Urothelium cell line (cell line): ENCODE results near the gene SLC25A51.
A peak's percentile ranks its signal among the peaks of the same experiment; 100 is the strongest.

Experiments used
- DNase-seq: peaks from one replicate; pipeline ENCODE4 v3.0.0; 2011; ENCODE audit warnings: low spot score, mixed read lengths
- FAIRE-seq: peaks from 2 replicates; lab custom pipeline; 2011; peaks lifted over from hg19 to GRCh38; lab: Jason Lieb, UNC

Gene SLC25A51, protein sequence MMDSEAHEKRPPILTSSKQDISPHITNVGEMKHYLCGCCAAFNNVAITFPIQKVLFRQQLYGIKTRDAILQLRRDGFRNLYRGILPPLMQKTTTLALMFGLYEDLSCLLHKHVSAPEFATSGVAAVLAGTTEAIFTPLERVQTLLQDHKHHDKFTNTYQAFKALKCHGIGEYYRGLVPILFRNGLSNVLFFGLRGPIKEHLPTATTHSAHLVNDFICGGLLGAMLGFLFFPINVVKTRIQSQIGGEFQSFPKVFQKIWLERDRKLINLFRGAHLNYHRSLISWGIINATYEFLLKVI

DNA sequence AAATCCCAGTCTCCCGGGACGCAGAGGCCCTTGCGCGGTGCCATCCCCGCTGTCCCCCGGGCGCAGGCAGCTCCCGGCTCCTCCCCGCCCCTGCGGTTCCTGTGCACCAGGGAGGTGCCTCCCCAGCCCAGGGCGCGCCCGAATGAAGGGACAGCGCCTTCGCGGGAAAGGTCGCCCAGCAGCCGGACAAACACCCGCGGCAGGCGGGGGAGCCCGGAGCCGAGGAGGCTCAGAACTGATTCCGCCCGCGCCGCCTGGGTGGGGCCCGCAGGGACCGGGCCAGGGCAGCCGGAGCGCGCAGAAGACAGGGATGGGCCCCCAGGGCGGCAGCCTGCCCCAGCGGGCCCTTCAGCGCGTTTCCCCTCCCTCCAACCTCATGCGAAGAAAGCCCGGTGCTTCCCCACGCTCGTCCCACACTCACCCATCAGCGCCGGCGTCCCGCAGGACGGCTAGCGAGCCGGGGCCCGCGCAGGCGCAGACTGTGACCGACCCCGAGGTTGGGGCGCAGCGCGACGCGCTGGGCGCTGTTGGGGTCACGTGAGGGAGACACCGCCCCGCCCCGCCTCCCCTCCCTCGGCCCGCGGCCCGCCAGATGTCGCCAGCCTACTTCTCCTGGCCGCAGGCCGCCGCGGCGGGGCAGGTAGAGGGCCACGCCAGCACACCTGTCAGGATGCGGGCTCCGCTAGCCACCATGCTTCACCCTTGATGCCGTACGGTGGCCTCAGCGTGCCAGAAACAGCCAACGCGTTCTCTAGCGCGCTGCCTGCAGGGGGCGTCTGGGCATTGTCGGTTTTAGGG, at the start of gene SLC25A51:
TSS of gene SLC25A51 (minus strand) at position 481 of the 798 bp plus-strand sequence. CDS start 15,577 bp downstream, outside the sequence.
- DNase-seq, result peak; percentile 93
- FAIRE-seq, result peak; percentile 73

DNA sequence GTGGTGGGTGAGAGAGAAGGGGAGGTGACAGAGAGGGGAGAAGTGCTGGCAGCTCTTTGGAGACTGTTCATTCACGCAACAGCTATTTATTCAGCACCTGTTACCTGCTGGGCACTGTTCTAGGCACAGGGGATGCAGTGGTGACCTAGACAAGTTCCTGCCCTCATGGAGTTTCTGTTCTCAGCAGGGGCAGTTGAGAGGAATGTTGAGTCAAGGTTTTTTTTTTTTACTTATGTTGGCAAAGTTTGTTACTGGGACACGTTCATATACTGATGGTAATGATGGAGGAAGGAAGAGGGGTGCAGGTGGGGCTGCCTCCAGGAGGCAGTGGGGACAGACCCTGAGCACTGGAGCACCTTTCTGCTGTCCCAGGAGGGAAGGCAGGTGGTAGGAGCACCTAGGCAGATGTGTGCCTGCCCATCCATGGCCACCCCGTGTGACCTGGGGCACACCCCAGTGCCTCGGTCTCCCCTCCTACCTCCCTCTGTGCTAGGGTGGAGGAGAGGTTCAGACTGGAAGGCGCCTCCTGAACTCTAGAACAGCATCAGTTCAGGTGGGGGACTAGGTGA, 49.4 kb upstream of the SLC25A51 start:
- DNase-seq (no peak), FAIRE-seq (no peak)

DNA sequence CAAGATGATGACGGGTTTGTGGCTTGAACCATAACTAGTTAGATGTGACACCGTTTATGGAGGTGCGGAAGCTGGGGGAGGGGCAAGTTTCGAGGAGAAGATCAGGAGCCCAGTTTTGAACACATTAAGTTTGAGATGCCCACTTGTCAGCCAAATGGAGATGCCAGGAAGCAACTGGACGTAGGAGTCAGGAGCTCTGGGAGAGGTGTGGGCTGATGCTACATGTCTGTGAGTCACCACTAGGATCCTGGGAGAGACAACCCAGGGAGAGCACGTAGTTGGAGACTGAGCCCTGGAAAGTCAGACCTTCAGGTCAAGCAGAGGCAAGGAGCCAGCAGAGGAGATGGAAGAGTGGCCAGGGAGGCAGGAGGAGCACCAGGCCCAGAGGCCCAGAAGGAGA, 48.8 kb upstream of the SLC25A51 start:
- FAIRE-seq (no peak), DNase-seq (no peak)

DNA sequence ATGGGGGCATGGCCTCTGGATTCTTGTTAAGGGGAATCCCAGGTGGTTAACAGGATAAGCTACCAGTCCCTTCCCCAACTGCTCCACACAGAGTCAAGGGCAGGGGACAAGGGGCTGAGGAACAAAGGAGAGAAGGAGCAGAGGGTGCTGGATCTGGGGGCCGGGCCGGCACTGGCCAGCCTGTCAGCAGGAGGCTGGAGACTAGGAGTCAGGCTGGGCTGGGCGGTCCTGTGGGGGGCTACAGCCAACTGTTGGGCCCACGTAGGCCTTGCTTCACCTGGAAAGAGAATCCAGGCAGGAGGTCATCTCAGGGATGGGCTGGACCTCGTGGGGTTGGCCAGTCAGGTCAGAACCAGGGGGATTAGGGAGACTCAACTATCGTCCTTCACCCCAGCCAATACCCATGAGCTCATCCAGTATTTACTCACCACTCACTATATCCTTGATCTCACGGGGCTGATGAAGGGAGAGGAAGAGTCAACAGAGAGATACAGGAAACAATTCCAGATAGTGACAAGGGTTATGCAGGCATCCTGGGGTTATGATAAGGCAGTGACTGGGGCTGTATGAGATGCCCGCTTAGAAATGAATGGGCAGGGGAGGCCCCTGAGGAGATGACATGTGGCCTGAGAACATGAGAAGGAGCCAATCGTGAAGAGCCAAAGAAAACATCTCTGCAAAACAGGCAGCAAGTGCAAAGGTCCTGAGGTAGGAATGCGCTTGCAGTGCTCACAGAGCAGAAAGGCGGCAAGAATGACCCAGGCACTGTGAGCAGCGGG, 47.9 kb upstream of the SLC25A51 start:
- DNase-seq (no peak), FAIRE-seq (no peak)

DNA sequence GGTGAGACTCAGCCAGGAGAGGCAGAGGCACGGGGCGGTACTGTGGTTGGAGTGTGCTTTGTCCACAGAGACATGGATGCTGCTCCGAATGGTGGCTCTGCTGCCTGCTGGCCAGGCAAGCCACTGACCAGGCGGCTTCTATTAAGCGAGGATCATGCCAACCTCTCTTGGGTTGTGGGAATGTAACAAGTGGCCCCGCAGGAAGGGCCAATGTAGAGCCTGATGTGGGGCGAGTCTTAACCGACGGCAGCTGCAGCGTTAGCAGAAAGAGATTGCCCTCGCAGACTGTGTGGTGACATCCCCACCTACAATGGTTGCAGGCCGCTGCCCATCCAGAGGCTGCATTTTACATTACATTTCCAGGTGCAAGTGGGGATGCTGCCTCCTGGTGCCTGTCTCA, 46.6 kb upstream of the SLC25A51 start:
- no peak for FAIRE-seq
- DNase-seq, result no peak

DNA sequence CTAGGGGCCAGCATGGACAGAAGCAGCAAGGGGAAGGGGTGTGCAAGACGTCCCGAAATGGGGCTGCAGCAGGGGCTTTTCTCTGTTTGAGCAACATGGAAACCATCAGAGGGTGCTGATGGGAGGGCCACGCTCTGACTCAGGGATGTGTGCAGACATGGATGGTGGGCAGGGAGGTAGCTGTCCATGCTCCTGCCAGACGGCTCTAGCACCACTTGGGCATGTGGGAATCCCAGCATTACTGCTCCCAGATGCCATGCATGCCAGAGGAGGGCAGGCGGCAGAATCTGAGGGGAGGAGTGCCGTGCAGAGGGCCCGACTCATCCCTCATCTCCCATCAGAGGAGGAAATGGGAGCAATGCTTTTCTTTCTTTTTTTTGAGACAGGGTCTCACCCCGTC, 45.6 kb upstream of the SLC25A51 start:
- FAIRE-seq, result no peak
- DNase-seq, result peak; percentile 65

DNA sequence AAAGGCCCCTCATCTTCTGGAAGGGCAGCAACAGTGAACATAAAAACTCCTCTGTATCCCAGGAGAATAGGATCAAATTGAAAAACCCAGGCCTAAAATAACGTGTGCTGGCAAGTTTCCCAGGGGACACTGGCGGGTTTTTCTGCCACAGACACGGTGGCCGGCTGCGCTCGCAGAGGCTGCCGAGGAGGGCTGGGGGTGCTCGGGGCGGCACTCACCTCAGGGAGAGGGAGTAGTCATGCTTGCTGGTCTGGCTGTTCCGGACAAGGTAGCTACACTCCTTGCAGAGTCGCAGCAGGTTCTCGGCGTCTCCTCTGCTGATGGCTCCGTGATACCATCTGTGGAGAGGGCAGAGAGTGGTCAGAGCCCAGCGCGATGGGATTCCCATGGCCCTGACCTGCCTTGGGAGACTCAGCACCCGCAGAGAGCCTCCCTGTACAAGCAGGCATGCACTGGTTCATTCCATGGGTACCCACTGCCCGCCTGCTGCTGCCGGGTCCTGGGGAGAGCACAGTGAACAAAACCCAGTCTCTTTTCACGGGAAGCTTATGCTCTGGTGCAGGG, 44.6 kb upstream of the SLC25A51 start:
- DNase-seq (no peak), FAIRE-seq (no peak)

DNA sequence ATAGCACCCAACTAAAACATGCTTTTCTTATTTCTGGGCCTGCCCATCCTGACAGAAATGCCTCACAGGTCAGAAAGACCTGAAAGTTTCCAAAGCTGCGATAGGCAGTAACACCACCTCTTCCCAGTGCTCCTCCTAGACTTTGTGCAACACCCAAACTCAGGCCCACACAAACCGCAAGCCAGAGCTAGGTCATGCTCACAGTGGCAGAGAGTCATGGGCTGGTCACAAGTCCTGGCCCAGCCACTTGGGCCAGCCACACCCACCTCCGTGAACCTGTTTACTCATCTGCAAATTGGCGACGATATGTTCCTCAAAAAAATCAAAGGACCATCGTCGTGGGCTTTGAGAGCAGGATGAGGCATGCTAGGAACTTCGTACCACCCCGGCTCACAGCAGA, 44.0 kb upstream of the SLC25A51 start:
- FAIRE-seq (peak; percentile 55), DNase-seq (no peak)

DNA sequence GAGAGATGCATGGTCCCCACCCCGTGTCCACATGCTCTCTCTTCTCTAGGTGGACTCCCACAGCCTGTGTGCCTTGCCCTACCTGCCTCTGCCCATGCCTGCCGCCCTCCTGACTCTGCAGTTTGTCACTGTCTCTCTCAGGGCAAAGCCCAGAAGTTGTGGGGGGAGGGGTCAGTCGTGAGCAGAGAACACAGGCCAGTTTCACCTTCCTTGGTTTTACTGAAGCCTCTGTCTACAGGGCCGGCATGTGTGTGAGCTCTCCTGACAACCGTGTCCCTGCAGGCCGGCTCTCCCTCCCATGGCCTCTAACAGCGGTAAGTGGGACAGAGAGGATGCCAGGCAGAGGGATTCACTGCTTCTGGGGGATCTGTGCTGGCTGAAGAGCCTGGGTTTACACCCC, 43.5 kb upstream of the SLC25A51 start:
- DNase-seq, result no peak
- no peak for FAIRE-seq

DNA sequence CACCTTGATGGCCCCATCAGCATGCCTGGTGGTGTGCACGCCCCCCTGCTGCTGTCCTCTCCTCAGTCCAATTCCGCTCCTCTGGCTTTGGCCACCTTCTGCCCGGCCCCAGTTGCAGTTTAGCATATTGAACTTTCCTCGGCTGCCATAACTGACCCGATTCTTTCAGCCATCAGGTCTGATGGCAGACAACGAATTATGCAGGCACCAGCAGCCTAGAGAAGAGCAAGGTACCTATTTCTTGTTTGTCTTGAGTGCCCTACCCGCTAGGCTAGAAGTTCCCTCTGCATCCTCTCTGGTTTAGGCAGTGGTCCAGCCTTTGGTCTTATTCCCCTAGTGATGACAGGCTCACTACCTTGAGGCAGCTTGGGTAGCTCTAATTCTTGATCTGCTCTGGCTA, 43.0 kb upstream of the SLC25A51 start:
- DNase-seq (no peak), FAIRE-seq (peak; percentile 44)

DNA sequence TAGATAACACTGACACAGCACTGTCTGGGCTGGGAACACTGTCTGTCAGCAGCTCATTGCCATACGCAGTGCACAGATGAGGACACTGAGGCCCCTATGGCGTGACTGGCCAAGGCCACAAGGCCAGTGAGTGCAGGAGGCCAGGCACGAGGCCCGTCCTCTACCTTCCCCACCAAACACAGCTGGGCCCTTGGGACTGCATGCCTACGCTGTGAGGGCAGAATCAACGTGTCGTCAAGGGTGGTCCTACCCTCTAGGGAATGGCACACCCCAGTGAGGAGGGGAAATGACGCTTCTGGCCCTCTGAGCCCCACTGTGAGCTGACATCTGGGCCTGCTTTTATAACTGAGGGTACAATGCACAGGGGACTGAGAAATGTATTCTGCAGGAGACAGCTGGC, 42.1 kb upstream of the SLC25A51 start:
- DNase-seq (no peak), FAIRE-seq (no peak)

DNA sequence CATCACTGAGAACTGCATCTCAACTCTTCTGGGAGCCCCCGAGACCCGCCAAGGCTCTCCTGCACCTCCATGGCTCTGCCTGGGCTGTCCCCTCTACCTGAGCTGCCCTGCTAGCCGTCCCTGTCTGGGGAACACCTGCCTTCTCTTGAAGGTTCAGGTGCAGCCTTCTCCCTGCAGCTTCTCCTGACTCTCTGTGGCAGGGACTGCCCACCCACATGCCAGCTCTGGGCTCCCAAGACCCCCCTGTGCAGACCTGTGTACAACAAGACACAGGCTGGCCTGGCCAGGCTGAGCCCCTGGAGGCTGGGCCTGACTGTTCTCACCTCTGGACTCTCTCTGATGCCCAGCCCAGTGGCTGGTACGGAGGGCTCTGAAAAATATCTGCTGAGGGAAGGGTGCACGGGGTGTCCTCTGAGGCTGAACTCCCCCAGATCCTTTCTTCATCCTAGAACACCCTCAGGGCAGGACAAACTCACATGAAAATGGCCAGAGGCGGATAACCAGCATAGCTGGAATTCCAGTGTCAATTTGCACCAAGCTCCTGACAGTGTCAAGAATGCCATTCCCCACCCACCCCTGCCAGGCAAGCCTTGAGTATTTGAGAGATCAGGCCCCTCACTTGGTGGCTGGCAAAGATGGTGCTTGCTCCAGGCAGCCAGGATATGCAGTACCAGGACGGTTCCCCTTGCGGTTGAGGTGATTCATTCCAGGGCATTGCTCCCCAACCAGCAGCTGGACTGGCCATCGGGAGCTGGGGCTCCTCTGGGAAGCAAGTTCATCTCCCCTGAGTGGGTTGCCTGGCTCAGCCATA, 40.9 kb upstream of the SLC25A51 start:
- peak; percentile 46 for DNase-seq
- peak; percentile 27 for FAIRE-seq

DNA sequence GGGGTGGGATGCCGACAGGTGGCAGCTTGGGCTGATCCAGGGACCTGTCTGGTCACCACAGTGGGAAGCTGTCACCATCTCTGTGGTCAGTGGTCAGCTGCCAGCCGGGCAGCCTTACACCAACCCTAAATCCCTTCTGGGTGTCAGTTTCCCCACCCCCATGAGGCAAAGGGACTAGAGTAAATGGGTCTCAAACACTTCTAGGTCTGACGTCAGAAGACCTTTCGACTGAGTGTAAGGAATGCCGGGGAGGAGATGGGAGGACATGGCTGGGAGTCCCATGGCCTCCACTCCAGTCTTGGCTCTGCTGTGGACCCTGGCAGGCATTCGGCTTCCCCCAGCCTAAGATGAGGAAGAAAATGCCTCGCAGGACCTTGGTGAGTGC, 40.3 kb upstream of the SLC25A51 start:
- DNase-seq, result no peak
- FAIRE-seq, result no peak

DNA sequence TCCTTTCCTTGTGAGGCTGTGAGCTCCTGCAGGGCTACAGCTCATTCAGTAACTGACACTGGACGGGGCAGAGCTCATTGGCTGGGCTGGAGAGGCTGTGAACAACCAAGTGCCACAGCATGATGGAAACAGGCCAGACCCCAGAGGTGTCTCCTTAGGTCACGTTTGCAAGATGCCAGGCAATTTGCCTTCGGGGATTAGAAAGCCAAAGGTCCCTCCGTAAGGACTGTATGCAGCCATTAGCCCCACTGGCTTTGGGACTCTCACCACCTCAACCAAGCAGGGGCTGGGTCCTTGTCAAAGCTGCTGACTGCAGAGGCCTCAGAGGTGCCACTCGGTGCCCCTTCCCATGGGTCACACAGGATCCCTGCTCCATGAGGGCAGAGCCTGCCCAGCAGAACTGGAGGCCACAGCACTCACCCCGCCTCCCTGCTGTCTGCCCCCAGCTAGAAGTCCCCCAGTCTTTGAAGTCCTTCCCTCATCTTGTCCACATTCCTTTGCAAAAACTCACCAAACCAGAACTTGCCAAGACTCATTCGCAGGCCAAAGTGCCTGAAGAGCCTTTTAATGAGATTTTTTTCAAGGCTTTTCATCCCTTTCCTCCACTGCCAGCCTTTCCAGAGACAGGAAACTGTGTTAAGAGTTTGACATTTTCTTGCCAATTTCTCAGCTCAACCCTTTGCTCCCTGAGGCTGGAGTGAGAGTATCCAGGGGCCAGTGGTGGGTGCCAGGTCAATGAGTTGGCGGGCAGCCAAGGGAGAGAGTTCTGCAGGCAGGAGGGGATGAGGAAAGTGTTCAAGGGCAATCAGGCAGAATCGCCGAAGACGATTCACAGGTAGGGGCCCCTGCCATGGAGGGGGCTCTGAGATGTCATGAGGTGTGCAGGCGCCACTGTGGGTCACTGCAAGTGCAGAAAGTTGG, 39.7 kb upstream of the SLC25A51 start:
- DNase-seq (peak; percentile 68), FAIRE-seq (peak; percentile 68)

DNA sequence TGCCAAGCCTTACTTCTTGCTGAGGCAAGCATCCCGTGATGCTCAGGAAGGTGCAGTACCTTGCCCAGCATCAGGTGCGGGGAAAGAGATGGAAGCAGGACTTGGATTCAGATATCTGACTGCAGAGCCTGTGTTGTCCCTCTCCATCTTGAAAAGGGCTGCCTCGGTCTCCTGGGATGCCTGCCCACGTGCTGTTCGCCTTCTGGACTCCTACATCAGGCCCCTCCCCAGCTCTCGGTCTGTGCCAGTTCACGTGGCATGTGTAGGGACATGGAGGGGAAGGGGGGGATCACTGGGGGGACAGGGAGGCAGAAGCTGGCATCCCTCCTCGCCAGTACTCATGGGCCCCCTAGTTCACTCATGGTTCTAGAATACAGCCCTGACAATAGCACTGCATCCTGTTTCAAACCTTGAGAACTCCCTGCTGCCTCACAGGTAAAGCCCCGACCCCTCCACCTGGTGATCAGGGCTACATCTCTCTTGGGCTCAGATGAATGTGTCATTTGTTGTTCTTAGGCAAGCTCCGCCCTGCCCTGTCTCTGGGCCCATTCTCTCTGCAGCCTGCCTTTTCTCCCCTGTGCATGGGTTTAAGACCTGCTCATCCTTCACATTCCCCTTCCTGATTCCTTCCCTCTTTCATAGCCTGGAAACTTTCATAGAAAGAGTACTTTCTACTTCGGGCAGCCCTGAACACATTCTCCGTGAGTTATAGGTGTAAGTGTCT, 38.9 kb upstream of the SLC25A51 start:
- DNase-seq, result no peak
- FAIRE-seq, result peak; percentile 9

DNA sequence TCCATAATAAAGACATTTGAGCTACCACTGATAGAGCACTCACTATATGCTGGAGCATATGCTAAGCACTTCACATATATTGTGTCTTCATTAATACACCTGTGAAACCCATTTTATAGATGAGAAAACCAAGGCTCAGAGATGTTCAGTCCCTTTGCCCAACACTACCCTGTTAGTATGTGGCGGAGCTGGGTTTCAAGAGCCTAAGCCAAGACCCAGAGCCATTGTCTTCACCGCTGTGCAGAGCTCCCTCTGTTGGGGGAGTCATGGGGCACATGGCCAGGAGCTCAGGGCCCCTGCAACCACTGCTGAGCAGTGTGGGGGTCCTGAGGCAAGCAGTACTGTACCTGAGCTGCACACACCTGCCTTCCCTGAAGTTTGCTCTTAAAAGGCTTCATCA, 37.3 kb upstream of the SLC25A51 start:
- FAIRE-seq (no peak), DNase-seq (no peak)

DNA sequence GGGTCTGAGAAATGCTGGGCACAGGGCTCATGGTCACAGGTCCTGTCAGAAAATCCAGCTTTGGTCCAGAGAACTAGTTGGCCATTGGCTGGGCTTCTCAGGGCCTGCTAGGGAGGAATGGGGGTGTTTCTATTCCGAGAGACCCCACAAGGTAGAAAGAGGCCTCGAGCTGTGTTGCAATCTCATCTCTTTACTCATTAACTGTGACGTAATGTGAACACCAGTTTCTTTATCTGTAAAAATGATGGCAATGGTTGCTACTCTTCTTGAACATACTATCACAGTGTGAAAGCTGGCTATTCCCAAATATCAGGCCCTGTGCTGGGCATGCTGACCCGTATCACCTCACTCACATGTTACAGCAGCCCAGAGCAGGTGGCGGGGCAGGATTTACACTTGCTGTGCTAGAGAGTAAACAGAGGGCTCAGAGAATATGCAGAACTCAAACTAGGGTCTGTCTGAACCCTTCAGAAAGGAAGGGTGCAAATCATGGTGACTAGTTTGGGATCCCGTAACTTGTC, 35.7 kb upstream of the SLC25A51 start:
- FAIRE-seq, result no peak
- DNase-seq, result no peak
